NCI-H1694 treated with DMSO at 0.1 percent for 48 hours (cell line): ENCODE data around the gene CDIPT.
"Not testable (repeated sequence)": the region's sequence is repeated elsewhere in the genome, so short reads cannot be mapped to it uniquely, and the experiment has no call there.

Experiments
- DNase-seq: peaks from one replicate; lab custom pipeline; 2025; lab: John Stamatoyannopoulos, UW

Gene CDIPT

DNA sequence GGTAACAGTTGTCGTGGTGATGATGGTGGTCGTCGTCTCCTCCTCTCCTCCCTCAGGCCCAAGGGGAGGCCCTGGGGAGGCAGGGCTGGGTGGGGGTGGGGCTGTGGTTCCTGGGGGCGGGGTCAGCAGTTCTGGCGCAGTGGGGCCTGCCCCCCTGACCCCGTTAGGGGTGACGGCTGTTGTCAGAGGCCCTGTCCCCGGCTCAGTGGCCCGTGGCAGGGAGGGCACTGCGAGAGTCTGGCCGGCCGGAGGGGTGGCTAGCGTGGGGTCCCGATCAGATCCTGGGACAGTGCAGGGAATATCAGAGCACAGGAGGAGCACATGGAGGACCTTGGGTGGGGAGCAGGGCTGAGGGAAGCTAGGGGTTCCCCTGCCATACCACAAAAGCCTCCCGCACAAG lies 33.8 kb upstream of the CDIPT start:
- DNase-seq: no peak

DNA sequence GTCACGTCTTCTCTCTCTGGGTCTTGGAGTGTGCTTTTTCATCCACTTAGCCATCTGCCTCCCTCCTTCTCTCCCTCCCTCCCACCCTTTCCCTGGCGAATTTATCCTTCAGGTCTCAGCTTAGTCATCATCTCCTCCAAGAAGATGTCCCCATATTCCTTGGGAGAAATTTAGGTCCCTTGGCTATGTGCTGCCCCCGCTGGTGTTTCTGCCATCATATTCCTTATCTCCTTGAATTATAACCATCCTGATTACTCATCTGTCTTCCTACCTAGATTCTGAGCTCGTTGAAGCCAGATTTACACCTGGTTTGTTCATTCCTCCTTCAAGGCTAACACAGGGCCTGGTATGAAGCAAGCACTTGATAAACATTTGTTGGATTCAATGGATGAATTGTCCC lies 31.3 kb upstream of the CDIPT start:
- DNase-seq: no peak

DNA sequence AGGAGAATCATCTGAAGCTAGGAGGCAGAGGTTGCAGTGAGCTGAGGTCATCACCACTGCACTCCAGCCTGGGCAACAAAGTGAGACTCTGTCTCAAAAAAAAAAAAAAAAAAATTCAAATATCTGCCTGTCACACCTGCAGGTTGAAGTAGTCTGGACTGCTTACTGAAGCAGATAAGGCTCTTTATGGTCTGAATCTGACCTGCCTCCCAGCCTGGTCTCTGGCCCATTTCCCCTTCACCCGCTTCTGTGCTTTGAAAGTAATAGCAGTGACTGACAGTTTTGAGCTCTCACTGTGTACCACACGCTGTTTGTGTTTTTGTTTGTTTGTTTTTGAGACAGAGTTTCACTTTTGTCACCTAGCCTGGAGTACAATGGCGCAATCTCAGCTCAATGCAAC lies 30.5 kb upstream of the CDIPT start:
- no peak for DNase-seq

DNA sequence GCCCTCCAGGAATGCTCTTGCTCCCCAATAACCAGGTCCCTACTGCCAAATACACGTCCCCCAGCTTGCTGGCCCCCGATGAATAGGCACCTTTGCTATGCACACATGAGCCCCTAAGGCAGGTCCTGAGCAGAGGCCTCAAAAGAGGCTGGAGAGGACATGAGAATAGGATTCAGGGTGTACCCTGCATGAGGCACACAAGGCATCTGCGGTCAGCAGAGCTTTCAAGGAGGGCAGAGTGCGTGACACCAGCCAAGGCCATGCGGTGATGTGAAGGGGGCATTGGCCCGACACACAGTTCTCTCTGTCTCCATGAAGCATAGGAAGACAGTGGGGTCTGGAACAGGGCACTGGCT lies 29.4 kb upstream of the CDIPT start:
- no peak for DNase-seq

DNA sequence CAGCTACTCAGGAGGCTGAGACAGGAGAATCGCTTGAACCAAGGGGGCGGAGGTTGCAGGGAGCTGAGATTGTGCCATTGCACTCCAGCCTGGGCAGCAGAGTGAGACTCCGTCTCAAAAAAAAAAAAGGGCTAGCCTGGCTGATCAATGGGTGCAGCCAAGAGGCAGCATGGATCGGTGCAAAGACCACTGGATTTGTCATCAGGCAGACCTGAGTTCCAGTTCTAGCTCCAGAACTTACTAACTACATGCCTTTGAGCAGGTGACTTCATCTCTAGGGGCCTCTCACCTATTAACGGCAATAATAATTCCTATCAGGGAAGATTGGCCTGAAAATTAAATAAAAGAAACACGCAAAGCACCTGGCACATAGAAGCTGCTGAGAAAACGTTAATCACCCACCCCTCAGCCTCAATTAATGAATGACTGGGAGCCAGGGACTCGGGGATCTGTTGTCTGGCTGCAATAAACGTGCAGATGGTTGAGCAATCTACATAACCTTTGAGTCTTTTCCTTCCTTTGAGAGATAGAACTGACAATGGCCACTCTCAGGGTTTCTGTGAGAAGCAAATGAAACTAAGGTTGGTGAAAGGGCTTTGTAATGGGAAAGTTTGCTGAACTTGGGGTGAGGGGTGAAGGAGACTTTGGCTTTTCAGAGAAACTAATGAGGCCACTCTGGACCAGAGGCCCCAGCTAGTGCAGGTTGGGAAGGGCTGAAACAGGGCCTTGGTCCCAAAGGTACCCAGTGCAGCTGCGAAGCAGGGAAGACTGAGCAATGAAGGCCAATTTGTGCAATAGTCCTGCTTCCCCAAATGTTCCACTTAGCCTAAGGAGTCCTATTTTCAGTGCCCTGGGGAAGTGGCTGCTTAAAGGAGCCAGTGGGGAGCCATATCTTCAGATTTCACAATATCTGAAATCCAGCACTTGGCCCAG lies 28.8 kb upstream of the CDIPT start:
- no peak for DNase-seq

DNA sequence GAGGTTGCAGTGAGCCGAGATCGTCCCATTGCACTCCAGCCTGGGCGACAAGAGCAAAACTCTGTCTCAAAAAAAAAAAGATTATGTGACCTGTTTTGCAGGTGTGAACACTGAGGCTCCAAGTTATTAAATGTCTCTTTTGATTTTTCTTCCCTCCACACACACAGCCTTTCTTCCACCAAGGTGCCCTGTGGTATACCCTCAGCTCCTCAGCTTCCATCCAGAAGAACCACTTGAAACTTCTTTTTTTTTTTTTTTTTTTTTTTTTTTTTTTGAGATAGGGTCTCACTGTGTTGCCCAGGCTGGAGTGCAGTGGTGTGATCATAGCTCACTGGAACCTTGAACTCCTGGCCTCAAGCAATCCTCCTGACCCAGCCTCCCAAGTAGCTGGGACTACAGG lies 26.3 kb upstream of the CDIPT start:
- DNase-seq: not testable (repeated sequence)

DNA sequence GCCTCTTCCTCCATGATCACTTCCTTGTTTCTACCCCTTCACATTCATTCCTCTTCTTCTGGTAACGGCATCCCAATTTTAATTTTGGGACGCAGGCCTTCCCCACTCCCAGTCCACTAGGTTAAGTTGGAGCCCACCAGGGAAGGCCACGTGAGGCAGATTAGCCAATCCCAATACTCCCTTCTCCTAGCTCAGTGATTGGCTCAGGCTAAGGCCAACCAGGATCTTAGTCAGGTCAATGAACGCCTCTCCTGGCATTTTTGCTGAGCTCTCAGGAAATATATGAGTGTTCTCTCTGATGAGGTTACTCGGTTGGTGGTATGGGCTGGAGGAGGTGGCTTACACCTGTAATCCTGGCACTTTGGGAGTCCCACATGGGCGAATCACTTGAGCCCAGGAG lies 21.0 kb upstream of the CDIPT start:
- DNase-seq: no peak

DNA sequence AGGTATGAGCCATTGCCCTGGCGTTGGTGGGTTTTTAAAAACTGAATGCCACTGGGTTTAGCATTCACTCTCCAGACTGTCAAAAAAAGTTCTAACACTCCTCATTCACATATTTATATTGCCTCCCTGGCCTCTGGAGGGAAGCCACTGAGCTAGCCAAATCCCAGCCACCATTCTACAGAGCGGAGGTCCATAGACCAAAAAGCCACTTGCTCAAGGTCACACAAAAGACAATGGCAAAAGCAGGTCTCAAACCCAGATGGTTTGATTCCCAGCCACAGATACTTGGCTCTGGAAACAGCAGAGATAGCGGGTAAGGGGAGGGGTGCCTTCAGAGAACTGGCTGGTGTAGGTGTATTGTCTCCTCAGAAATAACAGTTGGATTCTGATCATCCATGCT lies 18.0 kb upstream of the CDIPT start:
- no peak for DNase-seq

DNA sequence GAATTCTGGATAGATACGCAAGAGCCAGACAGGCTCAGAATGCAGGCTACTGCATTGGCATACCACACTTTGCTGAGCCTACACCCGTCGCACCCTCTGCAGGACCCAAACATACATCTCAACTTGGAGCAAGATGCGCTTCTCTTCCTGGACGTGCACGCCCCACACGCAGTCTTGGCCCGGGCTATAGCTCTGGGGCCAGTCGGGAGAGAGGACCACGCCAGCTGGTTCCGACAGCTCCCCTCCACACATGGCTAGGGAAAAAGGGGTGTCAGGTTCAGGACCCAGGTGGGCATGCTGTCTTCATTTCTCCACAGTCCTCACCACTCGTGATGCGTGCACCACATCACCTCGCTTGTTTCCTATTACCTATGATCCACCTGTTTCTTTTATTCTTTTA lies 15.1 kb upstream of the CDIPT start:
- no peak for DNase-seq

DNA sequence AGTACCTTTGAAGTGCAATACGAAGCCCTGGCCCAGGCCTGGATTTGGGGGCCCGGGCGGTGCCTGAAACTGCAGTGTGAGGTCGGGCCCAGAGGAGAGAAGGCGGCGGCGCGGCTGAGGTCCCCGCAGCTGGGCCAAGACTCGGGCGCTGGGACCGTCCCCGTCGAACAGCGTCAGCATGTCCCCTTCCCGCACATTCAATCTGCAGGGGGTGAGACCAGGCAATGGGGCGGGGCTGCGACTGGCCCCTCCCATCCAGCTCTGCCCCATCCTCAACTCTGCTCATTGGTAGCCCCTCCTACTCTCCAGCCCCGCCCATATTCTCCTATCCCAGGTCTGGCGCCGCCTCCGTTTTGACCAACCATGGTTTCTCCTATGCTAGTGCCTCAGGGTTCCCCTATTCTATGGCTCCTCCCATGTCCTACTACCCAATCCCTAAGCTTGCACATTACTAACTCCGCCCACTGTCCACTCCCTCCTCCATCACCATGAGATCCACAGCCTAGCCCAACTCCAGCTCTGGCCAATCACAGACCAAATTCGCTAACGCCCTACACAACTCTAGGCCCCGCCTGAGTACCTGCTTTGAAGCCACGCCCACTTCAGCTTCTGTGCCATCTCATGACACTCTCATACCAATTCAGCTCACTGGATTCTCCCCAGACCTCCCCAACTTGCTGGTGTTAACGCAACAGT lies 14.4 kb upstream of the CDIPT start:
- no peak for DNase-seq

DNA sequence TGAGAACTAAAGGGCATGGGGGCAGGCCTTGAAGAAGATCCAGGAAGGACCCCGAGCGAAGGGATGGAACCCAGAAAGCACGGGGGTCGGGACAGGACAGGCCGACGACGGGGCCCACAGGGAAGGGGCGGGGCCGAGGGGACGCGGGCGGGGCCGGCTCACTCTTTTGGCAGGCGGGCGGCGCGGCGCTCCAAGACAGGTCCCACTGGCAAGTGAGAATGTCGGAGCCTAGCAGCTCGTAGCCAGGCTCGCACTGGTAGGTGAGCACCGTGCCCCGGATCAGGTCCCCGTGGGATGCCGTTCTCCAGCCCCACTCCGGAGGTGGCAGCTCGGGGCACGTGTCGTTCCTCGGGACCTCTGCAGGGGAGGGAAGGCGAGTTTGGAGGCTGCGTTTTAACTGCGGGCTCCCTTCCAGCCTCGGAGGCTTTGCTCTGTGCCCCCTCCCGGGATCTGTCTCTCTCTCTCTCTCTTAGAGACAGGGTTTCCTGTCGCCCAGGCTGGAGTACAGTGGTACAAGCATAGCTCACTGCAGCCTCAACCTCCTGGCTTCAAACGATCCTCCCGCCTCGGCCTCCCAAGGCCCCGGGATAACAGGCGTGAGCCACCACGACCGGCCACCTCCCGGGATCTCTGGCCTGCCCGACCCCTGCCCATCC lies 13.7 kb upstream of the CDIPT start:
- no peak for DNase-seq

DNA sequence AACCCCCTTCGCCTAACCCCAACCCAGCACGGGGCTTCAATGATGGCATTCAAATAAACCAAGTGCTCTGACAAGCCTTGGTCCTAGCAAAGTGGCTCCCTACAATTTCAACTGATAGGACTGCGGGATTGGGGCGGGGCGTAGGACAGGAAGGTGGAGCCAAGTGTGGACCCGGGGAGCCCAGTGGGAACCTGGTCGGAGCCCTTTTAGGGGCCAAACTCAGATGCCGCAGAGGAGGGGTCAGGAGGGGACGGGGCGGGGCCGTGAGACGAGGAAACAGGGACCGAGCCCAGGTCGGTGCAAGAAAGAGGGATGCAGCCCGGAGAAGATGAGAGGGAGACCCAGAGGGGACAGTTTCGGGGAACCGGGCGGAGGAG lies 13.2 kb upstream of the CDIPT start:
- no peak for DNase-seq

DNA sequence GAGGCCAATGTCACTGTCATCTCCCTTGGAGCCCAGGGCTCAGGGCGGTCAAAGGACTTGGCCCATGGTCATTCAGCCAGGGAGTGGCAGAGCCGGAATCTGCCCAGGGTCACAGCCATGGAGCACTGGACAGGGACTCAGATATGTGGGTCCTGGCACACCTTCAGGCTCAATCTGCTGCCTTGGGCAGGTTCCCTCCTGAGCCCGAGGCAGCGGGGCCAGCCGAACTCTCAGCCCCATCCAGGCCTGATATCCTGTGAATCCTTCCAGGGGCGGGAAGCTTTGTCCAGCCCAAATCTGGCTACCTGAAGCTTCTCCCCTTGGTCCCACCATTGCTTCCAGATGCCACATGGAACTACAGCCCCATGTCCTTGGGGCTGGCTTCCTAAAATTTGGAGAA lies 12.2 kb upstream of the CDIPT start:
- DNase-seq: no peak

DNA sequence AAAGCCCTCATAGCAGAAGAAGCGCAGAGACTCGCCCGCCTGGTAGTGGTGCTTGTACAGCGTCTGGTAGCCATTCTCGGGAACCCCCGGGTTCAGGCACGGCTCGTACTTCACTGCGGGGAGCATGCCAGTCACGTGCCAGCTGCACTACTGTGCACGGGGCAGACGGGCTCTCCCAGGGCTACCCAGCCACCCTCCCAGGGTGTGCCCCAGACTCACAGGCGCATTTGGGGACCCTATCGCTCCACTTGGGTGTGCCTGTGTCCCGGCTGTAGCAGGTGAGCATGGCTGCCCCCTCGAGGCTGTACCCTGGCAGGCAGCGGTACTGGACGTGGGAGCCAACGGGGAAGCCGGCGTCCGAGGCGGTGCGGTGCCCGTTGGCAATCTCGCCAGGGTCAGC lies 10.3 kb upstream of the CDIPT start:
- DNase-seq: no peak

DNA sequence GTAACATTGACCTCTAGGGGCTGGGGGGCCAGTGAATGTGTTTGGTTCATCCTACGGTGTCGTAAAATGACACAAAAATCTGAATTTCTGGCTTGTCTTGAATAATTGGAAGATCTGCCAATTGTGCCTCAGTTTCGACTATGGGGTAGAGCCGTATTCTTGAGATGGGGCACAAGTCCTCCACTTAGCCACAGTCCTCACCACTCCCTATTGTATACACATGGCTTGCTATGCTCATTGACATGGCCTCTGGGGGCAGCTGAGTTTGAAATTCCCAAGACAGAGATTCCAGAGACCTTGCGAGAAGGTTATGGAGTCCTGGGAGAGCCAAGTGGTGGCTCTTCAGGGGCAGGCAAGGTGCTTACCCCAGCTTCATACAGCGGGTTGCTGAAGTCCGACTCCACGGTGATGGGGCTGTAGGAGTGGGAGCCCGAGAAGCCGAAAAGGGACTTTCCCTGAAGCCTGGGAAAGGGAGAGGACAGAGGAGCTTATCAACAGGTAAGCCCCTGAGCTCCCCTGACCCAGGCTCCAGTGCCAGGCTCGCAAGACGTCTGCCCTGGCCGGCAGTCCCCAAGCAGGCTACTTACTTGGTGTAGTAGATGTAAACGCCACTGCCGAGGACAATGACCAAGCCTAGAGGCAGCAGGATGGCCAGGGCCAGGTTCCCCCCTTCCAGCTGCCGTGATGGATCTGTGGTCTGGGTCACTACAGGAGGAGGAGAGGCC lies 9.0 kb upstream of the CDIPT start:
- DNase-seq: no peak

DNA sequence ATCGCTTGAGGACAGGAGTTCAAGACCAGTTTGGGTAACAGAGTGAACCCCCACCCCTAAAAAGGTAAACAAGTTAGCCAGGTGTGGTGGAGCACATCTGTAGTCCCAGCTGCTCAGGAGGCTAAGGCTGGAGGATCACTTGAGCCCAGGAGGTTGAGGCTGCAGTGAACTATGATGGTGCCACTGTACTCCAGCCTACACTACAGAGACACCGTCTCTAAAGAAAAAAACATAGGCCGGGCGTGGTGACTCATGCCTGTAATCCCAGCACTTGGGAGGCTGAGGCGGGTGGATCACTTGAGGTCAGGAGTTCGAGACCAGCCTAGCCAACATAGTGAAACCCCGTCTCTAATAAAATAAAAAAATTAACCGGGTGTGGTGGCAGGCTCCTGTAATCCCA lies 6.0 kb upstream of the CDIPT start:
- DNase-seq: not testable (repeated sequence)

DNA sequence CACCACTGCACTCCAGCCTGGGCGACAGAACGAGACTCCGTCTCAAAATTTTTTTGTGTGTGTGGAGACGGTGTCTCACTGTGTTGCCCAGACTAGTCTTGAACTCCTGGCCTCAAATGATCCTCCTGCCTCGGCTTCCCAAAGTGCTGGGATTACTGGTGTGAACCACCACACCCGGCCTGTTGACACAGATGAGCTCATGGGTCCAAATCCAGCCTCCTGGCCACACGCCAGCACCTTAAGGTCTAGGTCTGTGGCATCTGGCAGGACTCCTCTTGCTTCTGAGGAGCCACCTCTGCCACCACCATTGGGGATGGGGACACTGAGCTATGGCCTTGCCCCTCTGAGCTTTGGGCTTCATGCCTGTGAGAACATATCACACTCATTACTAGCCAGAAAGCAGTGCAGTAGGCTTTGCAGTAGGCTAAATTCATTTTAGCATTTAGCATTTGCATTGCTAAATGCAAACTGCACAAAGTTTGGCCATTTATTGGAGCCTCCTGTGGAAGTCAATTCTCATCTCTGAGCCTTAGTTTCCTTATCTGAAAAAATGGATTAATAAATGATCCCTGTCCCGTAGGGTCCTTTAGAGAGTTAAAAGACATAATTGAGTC lies 5.5 kb upstream of the CDIPT start:
- no peak for DNase-seq

DNA sequence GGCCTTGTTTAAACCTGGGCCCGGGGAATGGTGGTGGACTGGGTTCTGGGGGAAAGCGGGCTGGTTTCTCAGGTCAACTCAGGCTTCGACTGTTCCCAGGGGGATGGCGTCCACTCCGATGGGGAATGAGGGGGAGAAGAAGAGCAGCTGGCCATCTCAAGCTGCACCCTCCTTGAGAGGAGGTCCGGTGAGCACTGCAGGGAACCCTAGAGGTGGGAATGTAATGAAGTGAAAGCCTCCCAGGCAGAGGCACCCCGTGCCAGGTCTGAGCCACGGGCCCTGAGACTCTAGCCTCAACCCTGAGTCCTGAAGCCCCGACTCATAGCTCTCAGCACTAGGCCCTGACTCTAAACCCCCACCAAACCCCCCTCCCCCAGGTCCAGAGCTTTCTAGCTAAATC lies 1.2 kb upstream of the CDIPT start:
- DNase-seq: no peak

DNA sequence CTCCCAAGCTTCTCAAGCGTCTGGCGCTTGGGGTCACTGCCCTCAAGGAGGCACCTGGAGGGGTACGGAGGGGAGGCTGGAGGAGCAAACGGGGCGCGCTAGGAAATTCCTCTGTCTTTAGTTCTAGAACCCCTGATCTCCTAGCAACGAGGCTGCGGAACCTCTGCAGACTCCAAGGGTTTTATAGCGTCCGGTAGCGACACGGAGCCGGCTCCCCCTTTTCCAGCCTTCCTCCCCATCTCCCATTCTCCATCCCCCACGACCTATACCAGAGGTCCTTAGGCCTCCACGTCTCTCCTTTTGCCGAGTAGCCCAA lies 601 bp upstream of the CDIPT start:
- DNase-seq: no peak

DNA sequence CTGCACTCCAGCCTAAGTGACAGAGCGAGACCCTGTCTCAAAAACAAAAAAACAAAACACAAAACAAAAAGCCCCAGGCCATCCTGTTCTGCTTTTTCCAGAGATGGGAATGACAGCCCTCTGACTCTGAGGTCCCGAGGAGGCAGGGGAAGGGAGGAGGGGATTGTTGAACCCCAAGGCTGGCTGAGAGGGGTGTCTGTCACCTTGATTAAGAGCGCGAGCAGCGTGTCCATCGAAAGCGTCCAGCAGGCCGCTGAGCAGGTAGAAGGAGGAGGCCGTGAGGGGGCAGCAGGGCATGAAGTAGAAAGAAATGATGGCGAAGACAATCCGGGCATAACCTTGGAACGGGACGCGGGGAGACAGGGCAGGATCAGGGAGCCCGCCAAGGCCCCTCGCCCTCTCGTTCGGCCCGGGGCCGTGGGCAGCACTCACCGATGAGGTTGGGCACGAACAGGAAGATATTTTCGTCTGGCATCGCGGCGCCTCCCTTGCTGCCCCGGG lies 593 bp downstream of the CDIPT start:
- no peak for DNase-seq

DNA sequence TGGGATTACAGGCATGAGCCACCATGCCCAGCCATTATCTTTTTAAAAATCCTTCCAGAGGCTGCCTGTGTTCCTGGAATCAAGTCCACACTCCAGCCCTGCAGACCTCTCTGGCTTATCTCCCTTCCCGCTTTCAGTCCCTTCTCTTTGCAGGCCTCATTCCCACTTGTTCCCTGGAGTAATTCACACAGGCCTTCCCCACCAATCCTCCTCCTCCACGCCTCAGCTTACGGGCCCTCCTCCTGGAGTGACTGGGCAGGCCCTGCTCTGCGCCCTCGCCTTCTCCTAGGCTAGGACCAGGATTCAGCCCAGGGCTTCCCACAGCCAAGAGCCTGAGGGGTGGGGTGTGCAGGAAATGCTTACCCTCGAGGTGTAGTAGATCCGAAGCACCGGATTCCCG lies 2.8 kb downstream of the CDIPT start:
- DNase-seq: no peak

DNA sequence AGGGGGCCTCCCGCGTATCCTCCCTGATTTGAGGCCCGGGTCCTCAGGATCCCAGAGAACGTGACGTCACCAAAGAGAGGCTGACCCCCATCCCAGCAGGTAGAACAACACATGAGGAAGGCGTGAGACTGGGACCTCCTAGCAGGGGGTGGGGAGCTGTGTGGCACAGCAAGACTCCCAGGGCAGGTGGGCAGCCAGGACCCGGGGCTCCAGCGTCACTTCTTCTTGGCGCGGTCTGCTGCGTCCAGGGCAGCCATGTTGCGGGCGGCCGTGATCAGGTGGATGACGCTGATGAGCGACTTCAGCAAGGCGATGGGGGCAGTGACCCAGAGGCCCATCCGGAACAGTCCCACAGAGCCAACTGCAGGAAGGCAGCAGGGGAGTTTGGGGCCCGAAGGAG lies 4.1 kb downstream of the CDIPT start:
- DNase-seq: no peak
